Measurements from ENCODE around the gene EXOC4. TPM values are rescaled to one million over a fixed set of nuclear protein-coding genes. Genes with fewer than 3 reads are reported as not detected.
A peak's percentile ranks its signal among the peaks of the same experiment; 100 is the strongest.

The EXOC4 gene
- total RNA-seq, 2 donors from 2014 or later: 52.4 to 74.0 TPM

- ATAC-seq: no peak
- H3K36me3 Mint-ChIP-seq: peaks cover 1 to 18% of the 10 kb centered on the region in 2 donors
- DNase-seq (ENCODE audit: low spot score in 2 of 2): no peak
- H3K9me3 Mint-ChIP-seq: no peaks in the 10 kb centered on the region
- H3K27ac Mint-ChIP-seq: no peak overlapping the region
Observed at GRCh38 chr7:133941496-133941895, 688.6 kb downstream of the EXOC4 start.

- ATAC-seq (no peak), DNase-seq (ENCODE audit: low spot score in 2 of 2) (no peak)
- no peaks in the 10 kb centered on the region for H3K9me3 Mint-ChIP-seq
- H3K36me3 Mint-ChIP-seq: peaks cover 11% of the 10 kb centered on the region in 2 donors
- no peak overlapping the region for H3K27ac Mint-ChIP-seq
Observed at GRCh38 chr7:133945497-133945896, 692.6 kb downstream of the EXOC4 start.

GRCh38 chr7:133947458-133948254, 694.8 kb downstream of the EXOC4 start:
- no peak for ATAC-seq
- H3K36me3 Mint-ChIP-seq: peaks cover 19 to 21% of the 10 kb centered on the region in 2 donors
- no peak overlapping the region for H3K27ac Mint-ChIP-seq
- DNase-seq (ENCODE audit: low spot score in 2 of 2): no peak
- H3K9me3 Mint-ChIP-seq: peaks cover 6 to 7% of the 10 kb centered on the region in 2 donors

- DNase-seq (ENCODE audit: low spot score in 2 of 2) (no peak), ATAC-seq (no peak)
- peaks cover 7 to 10% of the 10 kb centered on the region in 2 donors for H3K9me3 Mint-ChIP-seq
- no peak overlapping the region for H3K27ac Mint-ChIP-seq
- H3K36me3 Mint-ChIP-seq: peaks cover 19 to 21% of the 10 kb centered on the region in 2 donors
Observed at GRCh38 chr7:133948588-133948987, 695.7 kb downstream of the EXOC4 start.

- Mint-ChIP-seq H3K27ac (no peak overlapping the region), H3K36me3 (peaks cover 21 to 26% of the 10 kb centered on the region in 2 donors), H3K9me3 (peaks cover 7 to 10% of the 10 kb centered on the region in 2 donors)
- ATAC-seq (no peak), DNase-seq (ENCODE audit: low spot score in 2 of 2) (no peak)
Observed at GRCh38 chr7:133950855-133951254, 698.0 kb downstream of the EXOC4 start.

GRCh38 chr7:133955208-133955607, 702.3 kb downstream of the EXOC4 start:
- Mint-ChIP-seq H3K9me3 (peaks cover 7 to 18% of the 10 kb centered on the region in 2 donors), H3K36me3 (peaks cover 10 to 15% of the 10 kb centered on the region in 2 donors), H3K27ac (no peak overlapping the region)
- no peak for DNase-seq (ENCODE audit: low spot score in 2 of 2)
- ATAC-seq: no peak

- no peak for ATAC-seq
- Mint-ChIP-seq H3K36me3 (peaks cover 0 to 6% of the 10 kb centered on the region in 2 donors), H3K9me3 (peaks cover 5 to 10% of the 10 kb centered on the region in 2 donors)
Observed at GRCh38 chr7:133957845-133958244, 705.0 kb downstream of the EXOC4 start.

GRCh38 chr7:133958822-133959221, 705.9 kb downstream of the EXOC4 start:
- DNase-seq (ENCODE audit: low spot score in 2 of 2) (no peak), ATAC-seq (no peak)
- Mint-ChIP-seq H3K27ac (no peak overlapping the region), H3K36me3 (peaks cover 6% of the 10 kb centered on the region in 2 donors), H3K9me3 (peaks cover 8% of the 10 kb centered on the region in 2 donors)

More at GRCh38 chr7:133957845-133958244, 705.0 kb downstream of the EXOC4 start:
- no peak overlapping the region for H3K27ac Mint-ChIP-seq
- no peak for DNase-seq (ENCODE audit: low spot score in 2 of 2)

- peaks cover 10 to 11% of the 10 kb centered on the region in 2 donors for H3K9me3 Mint-ChIP-seq
- peak overlapping the region in 1 of 2 donors; percentile 20 for H3K27ac Mint-ChIP-seq
- no peak for DNase-seq (ENCODE audit: low spot score in 2 of 2)
- no peak for ATAC-seq
- H3K36me3 Mint-ChIP-seq: peaks cover 8 to 11% of the 10 kb centered on the region in 2 donors
Observed at GRCh38 chr7:133959505-133959904, 706.6 kb downstream of the EXOC4 start.

- DNase-seq (ENCODE audit: low spot score in 2 of 2) (no peak), ATAC-seq (peak; percentile 68 to 82)
- peaks cover 24 to 31% of the 10 kb centered on the region in 2 donors for H3K9me3 Mint-ChIP-seq
- peaks cover 26 to 27% of the 10 kb centered on the region in 2 donors for H3K36me3 Mint-ChIP-seq
- no peak overlapping the region for H3K27ac Mint-ChIP-seq
Observed at GRCh38 chr7:133961724-133962123, 708.8 kb downstream of the EXOC4 start.

GRCh38 chr7:133962646-133963045, 709.8 kb downstream of the EXOC4 start:
- DNase-seq (ENCODE audit: low spot score in 2 of 2) (no peak), ATAC-seq (no peak)
- H3K36me3 Mint-ChIP-seq: peaks cover 33 to 36% of the 10 kb centered on the region in 2 donors
- H3K27ac Mint-ChIP-seq: no peak overlapping the region
- H3K9me3 Mint-ChIP-seq: peaks cover 31 to 38% of the 10 kb centered on the region in 2 donors

GRCh38 chr7:133963629-133964028, 710.8 kb downstream of the EXOC4 start:
- Mint-ChIP-seq H3K27ac (peak overlapping the region in 1 of 2 donors; percentile 5), H3K36me3 (peaks cover 41 to 44% of the 10 kb centered on the region in 2 donors), H3K9me3 (peaks cover 31 to 38% of the 10 kb centered on the region in 2 donors)
- ATAC-seq (no peak), DNase-seq (ENCODE audit: low spot score in 2 of 2) (no peak)

GRCh38 chr7:133971625-133972024, 718.7 kb downstream of the EXOC4 start:
- ATAC-seq (no peak), DNase-seq (ENCODE audit: low spot score in 2 of 2) (no peak)
- H3K36me3 Mint-ChIP-seq: peaks cover 27 to 30% of the 10 kb centered on the region in 2 donors
- H3K9me3 Mint-ChIP-seq: peaks cover 7 to 13% of the 10 kb centered on the region in 2 donors
- H3K27ac Mint-ChIP-seq: no peak overlapping the region

GRCh38 chr7:133973710-133974109, 720.8 kb downstream of the EXOC4 start:
- Mint-ChIP-seq H3K27ac (no peak overlapping the region), H3K9me3 (peaks cover 0 to 5% of the 10 kb centered on the region in 2 donors), H3K36me3 (peaks cover 10% of the 10 kb centered on the region in 2 donors)
- DNase-seq (ENCODE audit: low spot score in 2 of 2): no peak
- ATAC-seq: no peak

GRCh38 chr7:133975130-133975529, 722.3 kb downstream of the EXOC4 start:
- peaks cover 0 to 4% of the 10 kb centered on the region in 2 donors for H3K9me3 Mint-ChIP-seq
- DNase-seq (ENCODE audit: low spot score in 2 of 2) (no peak), ATAC-seq (no peak)
- peaks cover 4 to 5% of the 10 kb centered on the region in 2 donors for H3K36me3 Mint-ChIP-seq
- H3K27ac Mint-ChIP-seq: no peak overlapping the region

GRCh38 chr7:133976140-133976539, 723.3 kb downstream of the EXOC4 start:
- ATAC-seq (no peak), DNase-seq (ENCODE audit: low spot score in 2 of 2) (no peak)
- H3K9me3 Mint-ChIP-seq: peaks cover 0 to 4% of the 10 kb centered on the region in 2 donors
- no peak overlapping the region for H3K27ac Mint-ChIP-seq
- H3K36me3 Mint-ChIP-seq: peaks cover 5 to 7% of the 10 kb centered on the region in 2 donors

GRCh38 chr7:133977409-133978274, 724.8 kb downstream of the EXOC4 start:
- peaks cover 5 to 7% of the 10 kb centered on the region in 2 donors for H3K36me3 Mint-ChIP-seq
- ATAC-seq (no peak), DNase-seq (ENCODE audit: low spot score in 2 of 2) (no peak)
- peak overlapping the region in 1 of 2 donors; percentile 45 for H3K27ac Mint-ChIP-seq
- peaks cover 0 to 4% of the 10 kb centered on the region in 2 donors for H3K9me3 Mint-ChIP-seq

All from activated naive CD4-positive, alpha-beta T cell treated with anti-CD3 and anti-CD28 coated beads, Interleukin-2, amount 50 U/mL, for 72 hours (primary cell).